GM10266 (cell line): ENCODE data around the gene PLEKHD1.

Experiments
- DNase-seq: peaks from one replicate; pipeline ENCODE4 v3.0.0; 2012; ENCODE audit errors: extremely low spot score
- CTCF ChIP-seq: IDR thresholded peaks from 2 replicates; pipeline ENCODE4 v1.5.1; 2012; ENCODE audit warnings: mild to moderate bottlenecking, low read depth; ENCODE audit not compliant: control insufficient read depth, insufficient read depth; ENCODE audit errors: missing control alignments

The PLEKHD1 gene

GRCh38 chr14:69483765-69484443, 624 bp upstream of the PLEKHD1 start:
- DNase-seq: no peak
- TF ChIP-seq CTCF: no peak

- no peak for TF ChIP-seq CTCF
- no peak for DNase-seq
Measured at GRCh38 chr14:69485315-69485660, 760 bp downstream of the PLEKHD1 start.

GRCh38 chr14:69485701-69486100, 1.2 kb downstream of the PLEKHD1 start:
- no peak for TF ChIP-seq CTCF
- no peak for DNase-seq

- no peak for TF ChIP-seq CTCF
- DNase-seq: no peak
Measured at GRCh38 chr14:69487226-69487625, 2.7 kb downstream of the PLEKHD1 start.

GRCh38 chr14:69487771-69488170, 3.2 kb downstream of the PLEKHD1 start:
- no peak for TF ChIP-seq CTCF
- DNase-seq: no peak

- no peak for TF ChIP-seq CTCF
- no peak for DNase-seq
Measured at GRCh38 chr14:69489495-69489894, 5.0 kb downstream of the PLEKHD1 start.

GRCh38 chr14:69490219-69490918, 5.8 kb downstream of the PLEKHD1 start:
- no peak for DNase-seq
- TF ChIP-seq CTCF: no peak
